CD4-positive, alpha-beta T cell treated with Interleukin-21 for 1 hour (primary cell): Measurements from ENCODE around the gene TMEM236.

Experiments used
- DNase-seq: peaks from one replicate; pipeline ENCODE4 v3.0.0-alpha.2; 2020

Gene TMEM236

DNA sequence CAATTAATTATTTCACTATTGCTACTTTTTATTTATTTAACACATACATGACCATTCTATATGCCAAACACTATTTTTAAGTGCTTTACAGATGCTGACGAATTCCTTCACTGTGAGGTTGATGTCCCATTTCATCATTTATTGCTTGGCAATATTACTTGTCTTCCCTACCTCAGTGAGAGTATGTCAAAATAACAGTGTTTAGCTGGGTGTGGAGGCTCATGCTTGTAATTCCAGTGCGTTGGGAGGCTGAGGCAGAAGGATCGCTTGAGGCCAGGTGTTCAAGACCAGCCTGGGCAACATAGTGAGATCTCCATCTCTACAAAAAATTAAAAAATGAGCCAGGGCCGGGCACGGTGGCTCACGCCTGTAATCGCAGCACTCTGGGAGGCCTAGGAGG is 37.4 kb downstream of the TMEM236 start:
- DNase-seq: no peak

DNA sequence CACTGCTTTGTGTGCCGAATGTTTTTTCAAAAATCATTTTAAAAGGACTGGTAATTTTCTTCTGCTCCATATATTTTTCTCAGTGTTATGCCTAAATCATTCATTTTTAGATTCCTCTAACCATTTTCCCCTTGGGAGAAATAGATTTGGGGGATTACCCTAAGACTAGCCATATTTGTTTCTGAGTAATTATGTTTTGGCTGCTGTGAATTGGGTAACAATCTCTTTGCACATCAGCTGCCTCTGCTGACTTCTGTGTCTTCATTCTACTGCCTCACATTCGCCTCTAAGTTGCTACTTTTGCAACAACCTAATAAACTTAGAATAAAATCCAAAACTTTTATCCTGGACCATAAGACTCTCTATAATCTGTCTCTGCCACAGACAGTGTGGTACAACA is 38.6 kb downstream of the TMEM236 start:
- no peak for DNase-seq

DNA sequence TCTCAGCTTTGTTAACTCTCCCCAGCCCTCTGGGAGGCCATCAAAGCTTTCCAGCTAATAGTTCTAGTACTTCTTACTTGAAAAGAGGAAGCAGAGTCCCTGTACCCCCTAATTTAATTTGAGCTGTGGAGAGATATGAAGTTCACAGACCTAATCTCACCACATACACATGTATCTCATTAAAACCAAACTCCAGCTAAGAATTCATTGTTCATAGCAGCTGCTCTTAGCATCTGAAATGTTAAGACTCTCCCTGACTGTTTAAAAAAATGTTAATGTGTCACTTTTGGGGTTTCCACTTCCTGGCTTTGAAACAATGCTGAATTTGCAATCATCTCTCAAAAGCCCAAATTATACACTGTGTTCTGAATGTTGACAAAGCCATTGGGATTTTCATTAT is 41.0 kb downstream of the TMEM236 start:
- DNase-seq: no peak

DNA sequence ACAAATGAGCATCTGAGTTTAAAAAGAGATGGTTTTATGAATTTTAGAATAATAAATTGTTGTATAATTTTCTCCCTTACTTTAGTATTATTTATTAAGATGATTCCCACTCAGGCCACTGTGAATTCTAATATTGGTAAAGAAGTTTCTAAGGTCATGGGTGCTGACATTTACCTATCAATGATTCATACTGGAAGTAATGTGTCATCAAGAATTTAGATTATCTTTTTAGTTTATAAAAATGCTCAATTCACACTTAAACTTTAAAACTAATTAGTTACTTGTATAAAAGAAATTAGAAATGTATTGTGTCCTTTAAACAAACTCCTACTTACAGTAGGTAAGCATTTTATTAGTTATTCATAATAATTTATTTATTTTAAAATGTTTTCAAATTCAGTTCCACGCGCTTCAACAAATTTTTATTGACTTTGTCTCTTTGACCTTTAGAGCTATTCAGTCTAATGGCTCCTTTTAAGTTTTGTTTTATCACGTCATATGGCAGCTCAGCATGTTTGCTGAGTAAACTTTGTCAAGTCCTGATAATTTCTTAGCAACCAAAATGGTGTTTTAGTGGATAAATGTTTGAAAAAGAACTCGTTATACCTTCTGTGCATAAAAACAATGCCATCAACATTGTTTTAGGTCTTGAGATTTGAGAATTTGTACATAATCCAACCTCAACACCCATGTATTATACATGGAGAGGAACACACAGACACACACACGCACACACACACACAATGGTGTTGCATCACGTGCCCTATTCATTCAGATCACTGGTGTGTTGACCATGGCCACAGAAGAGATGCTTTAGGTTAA is 42.0 kb downstream of the TMEM236 start:
- DNase-seq: no peak

DNA sequence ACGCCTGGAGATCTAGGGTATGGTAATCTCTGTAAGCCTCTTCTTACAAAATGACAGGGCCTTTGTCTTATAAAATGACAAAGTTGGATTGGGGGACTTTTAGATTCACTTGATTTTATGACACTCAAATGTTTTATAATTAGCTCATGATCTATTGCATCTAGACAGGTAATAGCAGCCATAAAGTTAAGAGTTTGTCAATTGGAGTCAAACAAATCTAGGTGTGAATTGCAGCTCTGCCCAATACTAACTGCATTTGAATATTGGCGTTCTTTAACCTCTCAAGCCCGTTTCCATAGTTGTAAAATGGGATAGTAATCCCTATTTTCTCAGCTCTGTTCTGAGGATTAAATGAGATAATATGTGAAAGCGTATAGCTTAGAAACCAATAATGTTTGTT is 43.1 kb downstream of the TMEM236 start:
- no peak for DNase-seq

DNA sequence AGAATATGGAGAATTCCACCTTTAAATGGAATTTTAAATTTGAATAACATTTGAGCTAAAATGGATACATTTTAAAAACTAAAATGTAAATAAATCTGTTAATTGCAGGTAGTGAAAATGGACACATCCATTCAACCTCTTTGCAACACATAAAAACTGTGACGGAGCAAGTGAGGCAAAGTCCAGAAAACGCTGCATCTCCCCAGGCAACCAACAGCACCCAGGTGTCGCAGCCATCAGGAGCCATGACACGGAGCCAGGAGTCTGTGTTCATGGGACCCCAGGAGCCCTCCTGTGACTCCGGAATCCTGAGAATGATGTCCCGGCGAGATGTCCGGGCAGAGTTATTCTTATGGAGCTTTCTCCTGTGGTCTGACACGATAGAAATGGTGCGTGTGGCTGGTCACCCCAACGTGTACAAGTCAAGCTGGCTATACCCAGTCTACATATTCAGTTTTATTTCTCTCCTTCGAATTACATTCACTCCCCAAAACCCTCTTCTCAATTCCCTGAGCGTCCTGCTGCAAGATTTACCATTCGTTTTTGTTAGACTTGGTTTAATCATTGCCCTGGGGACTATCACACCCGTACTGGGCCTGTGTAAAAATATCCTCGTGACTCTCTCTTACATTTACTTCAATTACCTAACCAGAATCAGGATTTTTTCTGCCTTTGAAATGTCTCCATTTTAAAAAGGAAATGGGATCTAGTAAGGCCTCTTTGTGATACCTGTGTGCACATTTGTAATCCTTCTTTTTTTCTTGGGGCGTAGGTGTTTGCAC is 44.0 kb downstream of the TMEM236 start:
- no peak for DNase-seq

DNA sequence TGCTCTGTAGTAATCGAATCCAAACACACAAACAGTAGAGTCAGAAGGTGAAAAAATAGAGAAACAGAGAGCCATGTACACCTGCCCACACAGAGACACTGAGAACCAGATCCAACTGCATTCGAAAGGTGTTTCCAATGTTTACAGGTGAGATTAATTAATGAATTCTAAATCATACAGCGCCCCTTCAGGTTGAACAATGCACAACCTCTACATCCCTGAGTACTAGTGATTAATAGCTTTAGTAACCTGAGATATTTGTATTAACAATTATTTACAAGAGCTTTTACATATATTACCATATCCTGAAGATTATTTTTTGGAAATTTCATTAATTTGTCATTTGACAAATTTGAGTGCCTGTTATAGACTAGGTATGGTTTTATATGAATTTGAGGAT is 49.5 kb downstream of the TMEM236 start:
- DNase-seq: no peak

DNA sequence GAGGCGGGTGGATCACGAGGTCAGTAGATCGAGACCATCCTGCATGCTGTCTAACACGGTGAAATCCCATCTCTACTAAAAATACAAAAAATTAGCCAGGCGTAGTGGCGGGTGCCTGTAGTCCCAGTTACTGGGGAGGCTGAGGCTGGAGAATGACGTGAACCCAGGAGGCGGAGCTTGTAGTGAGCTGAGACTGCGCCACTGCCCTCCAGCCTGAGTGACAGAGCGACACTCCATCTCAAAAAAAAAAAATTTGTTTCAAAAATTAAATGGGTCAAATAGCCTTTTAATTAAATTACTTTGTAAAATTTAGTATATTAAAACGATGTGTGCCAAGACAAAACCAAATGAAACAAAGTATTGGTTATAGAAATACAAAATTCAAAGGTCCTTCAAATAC is 50.3 kb downstream of the TMEM236 start:
- DNase-seq: no peak

DNA sequence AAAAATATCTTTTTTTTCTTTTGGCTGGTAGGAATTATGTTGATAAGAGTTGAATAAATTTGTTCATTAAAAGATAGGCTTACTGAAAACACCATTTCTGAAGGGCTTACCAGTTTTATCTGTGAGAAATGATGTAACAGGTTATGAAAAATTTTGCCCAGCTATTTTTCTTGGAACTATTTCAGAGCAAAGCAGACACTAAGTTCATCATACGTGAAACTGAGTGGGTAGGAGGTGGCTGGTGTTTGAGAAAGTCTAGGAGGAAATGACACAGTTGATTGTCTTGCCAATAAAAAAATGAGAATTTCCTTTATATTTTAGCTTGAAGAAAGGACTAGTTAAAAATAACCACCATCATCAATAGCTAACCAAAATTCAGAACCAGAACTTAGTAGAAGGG is 51.0 kb downstream of the TMEM236 start:
- no peak for DNase-seq

DNA sequence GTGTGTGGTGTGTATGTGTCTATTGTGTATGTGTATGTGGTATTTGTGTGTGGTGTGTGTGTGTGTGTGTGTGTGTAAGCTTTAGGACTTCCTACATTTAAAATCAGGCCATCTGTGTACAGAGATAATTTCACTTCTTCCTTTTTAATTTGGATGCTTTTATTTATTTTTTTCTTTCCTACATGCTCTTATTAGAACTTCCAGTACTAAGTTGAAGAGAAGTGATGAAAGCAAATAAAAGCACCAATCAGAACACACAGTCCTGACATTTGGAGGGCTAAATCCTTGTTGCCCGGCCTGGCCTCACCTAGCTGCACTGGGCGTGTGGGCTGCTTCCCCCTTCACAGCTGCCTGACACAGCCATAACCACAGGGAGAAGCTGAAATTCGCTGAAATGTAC is 53.3 kb downstream of the TMEM236 start:
- no peak for DNase-seq

DNA sequence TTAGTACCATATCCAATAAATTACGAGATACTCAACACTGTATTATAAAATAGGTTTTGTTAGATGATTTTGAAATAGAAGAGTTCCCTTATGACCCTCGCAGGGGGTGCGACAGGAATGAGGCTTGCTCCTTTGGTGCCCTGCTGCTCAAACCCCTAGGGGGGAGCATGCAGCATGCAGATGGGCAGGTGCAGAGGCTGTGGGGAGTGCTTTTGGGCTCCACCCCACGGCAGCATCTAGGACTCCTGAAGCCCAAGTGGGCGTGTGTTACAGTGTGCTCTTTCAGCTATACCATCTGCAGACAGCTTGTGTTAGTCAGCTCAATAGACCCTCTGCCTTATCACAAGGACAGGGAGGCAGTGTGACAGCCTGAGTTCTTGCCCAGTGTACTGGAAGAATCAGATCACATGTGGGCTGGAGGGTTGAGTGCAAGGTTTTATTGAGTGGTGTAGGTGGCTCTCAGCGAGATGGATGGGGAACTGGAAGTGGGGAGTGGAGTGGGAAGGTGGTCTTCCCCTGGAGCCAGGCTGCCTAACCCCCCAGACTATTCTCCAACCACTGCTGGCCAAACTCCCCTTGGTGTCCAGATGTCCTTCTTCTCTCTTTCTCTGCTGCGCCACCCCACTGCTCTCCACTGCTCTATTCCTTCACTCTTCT is 54.0 kb downstream of the TMEM236 start:
- DNase-seq: peak; percentile 20

DNA sequence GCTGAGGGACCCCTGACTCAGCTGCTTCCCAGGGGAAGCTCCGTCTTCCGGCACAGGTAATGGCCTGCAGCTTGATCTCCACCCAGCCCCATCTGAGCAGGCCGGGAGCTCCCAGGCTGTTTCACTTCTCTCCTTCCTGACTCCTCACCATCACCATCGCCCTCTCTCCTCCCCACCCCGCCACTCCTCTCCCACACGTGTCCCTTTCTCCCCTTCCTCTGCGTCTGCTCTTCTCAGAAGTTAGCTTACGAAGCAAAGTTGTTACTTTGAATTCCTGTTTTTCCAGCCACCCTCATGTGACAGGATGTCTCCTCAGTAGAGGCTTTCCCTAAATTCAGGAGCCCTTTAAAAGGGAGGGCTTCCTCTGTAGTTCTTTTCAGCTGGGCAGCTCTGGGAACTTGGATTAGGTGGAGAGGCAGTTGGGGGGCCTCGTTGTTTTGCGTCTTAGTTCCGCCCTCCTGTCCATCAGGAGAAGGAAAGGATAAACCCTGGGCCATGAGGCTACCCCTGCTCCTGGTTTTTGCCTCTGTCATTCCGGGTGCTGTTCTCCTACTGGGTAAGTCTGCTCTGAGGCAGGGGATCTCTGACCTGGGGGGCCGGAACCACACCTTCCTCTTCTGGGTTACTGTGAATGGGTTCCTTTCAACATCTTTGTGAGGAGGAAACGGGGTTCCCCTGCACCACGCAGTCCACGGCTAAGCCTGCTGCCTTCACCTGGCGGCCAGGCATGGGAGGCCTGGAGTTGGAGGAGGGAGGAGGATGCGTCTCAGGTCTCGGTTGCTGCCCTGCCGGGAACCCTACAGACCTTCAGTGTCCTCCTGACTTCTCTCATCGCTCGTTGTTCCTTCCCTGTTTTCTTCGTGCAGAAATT is 57.2 kb downstream of the TMEM236 start, which contains the start of gene MRC1:
Gene MRC1 (plus strand): TSS at position 378 of the 871 bp plus-strand sequence. CDS start 118 bp downstream, at position 496.
- no peak for DNase-seq

DNA sequence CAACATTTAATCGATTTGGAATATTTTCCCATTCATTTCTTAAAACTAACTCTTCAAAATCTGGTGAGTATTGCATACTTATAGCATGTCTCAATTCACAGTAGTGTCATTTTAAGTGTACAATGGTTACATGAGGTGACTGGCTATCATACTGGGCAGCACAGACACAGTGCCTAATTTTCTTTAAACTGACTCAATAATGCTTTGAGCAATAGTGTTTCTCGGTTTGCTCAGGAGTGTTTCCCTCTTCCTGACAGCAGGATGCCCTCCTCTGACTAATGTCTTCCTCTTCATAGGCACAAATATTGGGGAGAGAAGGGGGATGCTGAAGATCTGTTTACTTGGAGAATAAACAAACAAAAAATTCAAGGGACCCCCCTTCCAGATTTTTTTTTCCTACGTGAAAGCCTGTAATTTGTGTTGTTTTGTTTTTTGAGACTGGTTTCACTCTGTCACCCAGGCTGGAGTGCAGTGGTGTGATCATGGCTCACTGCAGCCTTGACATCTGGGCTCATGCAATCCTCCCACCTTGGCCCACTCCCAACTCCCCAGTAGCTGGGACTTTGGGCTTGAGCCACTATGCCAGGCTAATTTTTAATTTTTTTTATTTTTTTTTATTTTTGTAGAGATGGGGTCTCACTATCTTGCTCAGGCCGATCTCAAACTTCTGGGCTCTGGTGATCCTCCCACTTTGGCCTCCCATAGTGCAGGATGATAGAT is 59.3 kb downstream of the TMEM236 start:
- no peak for DNase-seq

DNA sequence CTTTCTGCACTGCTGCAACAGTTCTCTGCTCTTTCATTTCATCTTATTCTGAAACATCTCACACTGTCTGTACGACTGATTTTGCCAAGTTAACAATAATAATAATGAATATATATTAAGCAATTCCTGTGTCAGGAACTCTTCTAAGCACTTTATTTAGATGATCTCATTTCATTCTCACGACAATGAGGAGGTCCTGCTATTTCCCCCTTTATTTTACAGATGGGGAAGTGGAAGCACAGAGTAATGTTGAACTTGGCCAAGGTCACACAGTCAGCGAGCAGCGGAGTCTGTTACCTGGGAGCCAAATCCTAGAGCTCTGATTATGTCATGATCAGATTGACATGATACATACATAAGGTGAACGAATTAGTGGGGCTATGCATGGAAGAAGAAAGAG is 63.0 kb downstream of the TMEM236 start:
- no peak for DNase-seq

DNA sequence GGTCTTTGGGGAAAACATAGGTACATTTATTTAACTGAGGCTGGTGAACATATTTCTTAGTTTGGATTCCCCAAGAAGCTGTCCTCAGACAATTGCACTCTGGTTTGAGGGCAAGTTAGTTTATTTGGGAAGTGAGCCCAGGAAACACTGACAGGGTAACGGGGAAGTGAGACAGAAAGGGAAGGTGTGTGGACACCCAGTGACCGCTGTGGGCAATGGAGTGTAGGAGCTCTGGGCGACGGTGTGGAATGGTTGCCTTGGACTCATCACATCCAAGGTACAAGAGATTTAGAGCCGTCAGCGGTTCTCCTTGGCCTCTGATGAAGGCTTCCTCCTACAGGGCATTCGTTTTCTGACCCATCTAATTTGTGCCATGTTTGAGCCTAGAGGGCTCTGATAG is 64.2 kb downstream of the TMEM236 start:
- no peak for DNase-seq

DNA sequence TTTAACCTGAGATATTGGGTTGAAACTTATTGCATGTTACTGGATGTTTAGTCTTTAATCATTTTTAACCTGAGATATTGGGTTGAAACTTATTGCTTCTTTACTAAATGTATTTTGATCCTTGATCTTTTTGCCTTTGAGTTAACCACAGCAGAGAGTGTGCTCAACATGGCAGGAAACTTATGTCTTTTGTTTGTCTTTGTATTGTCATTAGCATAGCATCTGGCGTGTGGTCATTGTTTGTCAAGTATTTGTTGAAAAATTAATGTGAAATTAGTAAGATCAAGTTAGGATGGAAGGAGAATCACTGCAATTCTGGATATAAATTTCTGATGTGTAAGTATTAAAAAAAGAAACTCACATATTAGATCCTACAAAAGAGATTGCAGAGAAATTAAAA is 65.3 kb downstream of the TMEM236 start:
- no peak for DNase-seq

DNA sequence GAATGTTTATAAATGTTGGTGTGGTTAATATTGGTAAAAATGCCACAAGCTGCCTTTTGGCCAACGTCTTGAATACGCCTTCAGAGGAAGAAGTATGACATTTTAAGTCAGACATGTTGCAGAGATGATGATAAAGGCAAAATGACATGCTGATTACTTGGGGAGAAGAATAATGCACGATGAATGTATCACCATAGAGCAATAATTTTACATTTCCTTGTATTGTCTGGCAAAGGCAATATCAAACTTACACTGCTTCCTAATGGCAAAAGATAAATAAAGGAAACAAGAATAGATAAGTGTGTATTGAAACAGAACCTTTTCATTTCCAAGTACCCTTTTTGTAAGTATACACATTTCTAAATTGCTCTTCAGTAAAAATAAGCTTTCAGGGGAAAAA is 65.8 kb downstream of the TMEM236 start:
- DNase-seq: no peak

DNA sequence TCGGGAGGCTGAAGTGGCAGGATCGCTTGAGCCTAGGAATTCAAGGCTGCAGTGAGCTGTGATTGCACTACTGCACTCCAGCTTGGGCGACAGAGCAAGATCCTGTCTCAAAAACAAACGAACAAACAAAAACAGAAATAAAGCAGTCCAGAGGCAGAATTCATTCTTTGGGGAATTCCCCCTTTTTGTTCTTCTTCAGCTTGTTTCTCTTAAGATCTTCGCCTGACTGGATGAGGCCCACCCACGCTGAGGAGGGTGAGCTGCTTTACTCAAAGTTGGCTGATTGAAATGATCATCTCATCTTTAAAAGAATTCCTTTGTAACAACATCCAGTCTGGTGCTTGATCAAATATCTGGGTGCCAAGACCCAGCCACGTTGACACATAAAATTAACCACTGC is 67.8 kb downstream of the TMEM236 start:
- no peak for DNase-seq

DNA sequence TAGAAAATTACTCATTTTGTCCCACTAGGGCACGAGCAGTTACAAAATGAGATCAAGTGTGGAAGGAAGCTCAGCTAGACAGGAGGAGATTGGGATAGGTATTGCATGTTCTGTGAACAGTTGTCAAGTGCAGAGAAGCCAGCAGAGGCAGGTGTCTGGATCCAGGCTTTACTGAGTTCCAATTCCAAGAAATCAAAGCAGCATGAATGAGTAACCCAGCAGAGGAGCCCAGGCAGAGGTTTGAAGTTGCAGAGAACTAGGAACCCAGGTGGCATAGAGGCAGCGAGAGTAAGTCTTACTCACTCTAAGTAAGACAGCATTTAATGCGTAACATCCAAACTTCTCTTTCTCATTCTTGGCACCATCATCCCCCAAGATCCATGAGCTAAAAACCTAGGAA is 68.9 kb downstream of the TMEM236 start:
- DNase-seq: no peak

DNA sequence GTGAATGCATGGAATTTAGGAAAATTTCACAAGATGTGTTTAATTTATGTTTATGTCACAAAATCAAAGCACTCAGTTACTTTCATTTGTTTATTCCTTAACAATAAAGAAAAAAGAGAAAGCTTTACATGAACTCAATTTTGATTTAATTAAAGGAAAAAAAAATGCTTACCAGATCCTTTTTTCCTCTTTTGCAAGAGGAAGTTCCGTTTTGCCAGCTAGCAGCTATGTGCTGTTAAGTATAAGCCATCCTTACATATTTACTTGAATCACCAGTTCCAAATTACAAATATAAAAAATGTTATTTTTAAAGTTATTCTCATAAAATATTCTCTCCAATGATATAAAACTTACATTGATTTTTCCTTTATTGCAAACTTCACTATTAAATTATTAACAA is 69.9 kb downstream of the TMEM236 start:
- DNase-seq: no peak

DNA sequence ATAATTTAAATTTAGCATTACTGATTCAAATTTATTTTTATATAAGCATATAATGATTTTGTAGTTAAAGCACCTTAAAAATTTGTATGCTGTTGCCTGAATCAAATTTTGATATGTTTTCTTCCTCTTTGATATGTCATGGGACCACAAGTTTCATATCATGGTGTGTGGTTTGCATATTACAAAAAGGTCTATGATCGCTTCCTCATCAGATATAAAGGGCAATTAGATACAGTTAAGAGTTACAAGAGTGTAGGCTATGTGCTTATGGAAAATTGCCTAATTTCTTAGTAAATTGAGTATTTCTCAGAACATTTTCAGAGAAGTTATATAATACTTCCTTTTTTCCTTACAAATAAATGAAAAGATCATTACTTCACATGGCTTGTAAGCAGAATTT is 79.3 kb downstream of the TMEM236 start:
- DNase-seq: no peak

DNA sequence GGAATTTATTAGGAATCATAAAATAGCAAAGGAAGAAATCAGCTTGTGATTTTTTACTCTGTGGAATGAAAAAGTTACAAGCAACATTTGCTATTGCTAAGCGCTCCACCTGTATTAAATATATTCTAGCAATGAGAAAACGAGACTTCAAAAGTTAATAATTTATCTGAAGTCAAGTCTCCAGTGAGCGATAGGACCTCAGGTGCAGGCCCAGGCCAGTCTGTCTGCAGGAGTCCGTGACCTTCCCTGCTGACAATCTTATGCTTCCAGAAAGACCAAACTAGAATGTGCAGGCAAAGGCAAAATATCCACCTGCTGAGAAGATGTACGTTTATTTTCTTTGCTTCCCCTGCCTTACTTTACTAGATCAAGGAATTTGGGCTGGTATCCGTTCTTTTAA is 79.9 kb downstream of the TMEM236 start:
- no peak for DNase-seq
